GM15510 (cell line): Measurements from ENCODE around the gene GPX5.

Source experiments
- POLR2A ChIP-seq: IDR thresholded peaks from 3 replicates; pipeline ENCODE4 v1.6.1; 2011; ENCODE audit warnings: borderline replicate concordance; ENCODE audit not compliant: insufficient read length; ENCODE audit errors: extremely low read depth

GPX5 gene, protein sequence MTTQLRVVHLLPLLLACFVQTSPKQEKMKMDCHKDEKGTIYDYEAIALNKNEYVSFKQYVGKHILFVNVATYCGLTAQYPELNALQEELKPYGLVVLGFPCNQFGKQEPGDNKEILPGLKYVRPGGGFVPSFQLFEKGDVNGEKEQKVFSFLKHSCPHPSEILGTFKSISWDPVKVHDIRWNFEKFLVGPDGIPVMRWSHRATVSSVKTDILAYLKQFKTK

DNA sequence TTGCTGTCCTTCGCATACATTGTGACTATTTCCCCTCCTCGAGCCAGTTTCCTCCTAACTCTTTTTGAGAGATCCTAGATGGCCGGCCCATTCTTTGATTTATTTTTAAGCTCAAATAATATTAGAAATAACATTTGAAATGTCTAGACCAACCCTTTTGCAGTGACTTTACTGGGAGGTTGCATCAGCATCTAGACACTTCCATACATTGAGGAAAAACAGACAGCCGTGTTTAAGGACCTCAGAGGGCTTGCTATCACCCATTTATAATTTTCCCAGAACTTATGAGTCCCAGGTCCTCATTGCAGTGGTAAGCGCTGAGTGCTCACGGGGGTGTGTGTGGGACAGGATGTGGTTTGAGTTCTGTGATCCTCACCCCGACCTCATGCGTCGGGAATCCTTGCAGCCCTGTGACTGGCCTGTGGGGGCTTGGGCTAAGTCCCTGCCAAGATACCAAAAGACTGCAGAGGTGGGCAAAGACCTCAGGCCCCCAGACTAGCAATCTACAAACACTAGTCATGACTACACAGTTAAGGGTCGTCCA, at the start of gene GPX5:
TSS of gene GPX5 (plus strand) at position 386 of the 544 bp plus-strand sequence. CDS start at position 519, 133 bp downstream.
- TF ChIP-seq POLR2A = no peak

- no peak for TF ChIP-seq POLR2A
Observed at GRCh38 chr6:28478518-28478917, 47.2 kb upstream of the GPX5 start.

DNA sequence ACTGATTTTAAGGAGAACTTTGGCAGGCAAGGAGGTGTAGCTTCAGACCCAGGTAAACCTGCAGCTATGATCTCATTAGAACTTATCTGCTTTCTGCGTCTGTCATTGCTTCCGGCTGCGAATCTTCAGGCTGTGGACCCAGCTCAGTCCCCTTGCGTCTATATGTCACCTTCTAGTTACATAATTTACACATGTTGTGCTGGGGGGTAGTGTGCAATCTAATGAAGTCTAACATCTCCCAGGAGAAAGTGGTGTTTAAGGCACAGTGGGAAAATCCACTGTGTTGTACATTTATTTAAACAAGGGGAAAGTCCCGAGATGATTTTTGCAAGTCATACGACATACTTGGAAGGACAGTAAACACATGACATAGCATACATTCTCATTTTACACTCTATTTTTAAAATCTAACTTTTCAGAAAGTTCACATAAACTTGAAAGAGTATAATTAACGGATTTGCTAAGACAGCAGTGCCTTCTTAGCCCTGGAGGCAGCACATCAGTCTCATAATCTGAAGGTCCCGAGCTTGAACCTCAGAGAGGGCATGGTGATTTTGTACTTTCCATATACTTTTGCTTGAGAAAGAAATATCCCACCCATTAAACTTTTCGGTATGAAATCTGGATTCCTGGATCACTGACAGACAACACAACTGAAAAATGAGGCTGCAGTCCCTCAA, 45.3 kb upstream of the GPX5 start:
- TF ChIP-seq POLR2A = no peak

DNA sequence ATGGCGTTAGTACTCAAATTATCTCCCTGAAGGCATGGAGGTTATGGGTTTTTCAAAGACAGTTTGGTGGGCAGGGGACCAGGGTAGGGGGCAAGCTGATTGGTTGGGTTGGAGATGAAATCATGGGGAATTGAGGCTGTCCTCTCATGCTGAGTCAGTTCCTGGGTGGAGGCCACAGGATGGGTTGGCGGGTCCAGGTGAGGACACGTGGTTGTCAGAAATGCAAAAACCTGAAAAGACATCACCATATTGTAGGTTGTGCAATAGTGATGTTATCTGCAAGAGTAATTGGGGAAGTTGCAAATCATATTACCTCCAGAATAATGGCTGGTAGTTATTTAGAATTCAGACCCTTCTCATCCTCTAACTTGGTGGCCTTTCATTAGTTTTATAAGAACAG, 40.2 kb upstream of the GPX5 start:
- no peak for TF ChIP-seq POLR2A

- no peak for TF ChIP-seq POLR2A
Observed at GRCh38 chr6:28486533-28486932, 39.1 kb upstream of the GPX5 start.

DNA sequence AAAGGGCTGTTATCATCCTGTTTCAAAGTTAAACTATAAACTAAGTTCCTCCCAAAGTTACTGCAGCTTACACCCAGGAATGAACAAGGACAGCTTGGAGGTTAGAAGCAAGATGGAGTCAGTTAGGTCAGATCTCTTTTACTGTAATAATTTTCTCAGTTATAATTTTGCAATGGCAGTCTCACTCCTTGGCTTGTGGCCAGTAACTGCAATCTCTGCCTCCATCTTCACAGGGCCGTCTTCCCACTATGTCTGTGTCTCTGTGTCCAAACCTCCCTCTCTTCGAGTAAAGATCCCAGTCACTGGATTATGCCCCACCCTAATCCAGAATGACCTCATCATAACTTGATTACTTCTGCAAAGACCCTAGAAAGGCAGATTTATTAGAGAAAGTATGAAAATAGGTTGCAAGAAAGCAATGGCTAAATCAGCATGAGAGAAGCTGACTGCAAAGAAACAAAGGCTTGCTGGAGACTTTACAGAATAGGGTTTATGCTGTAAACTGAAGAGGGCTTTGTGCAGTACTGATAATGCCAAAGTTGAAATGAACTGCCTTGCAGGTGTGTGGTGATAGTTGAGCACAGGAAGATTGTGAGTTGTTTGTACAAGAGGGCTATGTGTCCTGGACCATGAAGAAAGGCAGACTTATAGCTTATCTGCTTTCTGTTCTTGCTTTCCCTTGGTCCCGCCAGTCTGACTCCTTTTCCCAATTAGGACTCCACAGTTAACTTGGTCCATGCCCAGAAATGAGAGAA, 38.5 kb upstream of the GPX5 start:
- no peak for TF ChIP-seq POLR2A

DNA sequence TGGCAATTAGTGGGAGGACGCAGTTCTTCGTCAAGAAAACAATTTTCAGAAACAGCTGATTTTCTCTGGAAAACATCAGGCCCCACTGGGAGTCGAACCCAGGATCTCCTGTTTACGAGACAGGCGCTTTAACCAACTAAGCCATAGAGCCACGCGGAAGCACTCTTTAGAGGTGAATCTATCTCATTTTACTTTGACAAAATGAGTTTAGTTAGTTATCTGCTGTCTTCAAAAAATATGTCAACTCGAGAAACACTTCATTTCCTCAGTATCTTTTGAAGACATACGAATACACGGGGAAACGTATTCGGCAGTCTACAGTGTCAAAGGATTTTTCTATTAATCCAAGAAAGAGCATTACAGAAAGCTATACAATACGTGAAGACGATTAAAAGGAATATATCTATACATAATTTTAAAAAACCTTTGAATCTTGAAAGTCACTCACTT, 36.7 kb upstream of the GPX5 start:
- TF ChIP-seq POLR2A = no peak

- no peak for TF ChIP-seq POLR2A
Observed at GRCh38 chr6:28489366-28490204, 36.1 kb upstream of the GPX5 start.

DNA sequence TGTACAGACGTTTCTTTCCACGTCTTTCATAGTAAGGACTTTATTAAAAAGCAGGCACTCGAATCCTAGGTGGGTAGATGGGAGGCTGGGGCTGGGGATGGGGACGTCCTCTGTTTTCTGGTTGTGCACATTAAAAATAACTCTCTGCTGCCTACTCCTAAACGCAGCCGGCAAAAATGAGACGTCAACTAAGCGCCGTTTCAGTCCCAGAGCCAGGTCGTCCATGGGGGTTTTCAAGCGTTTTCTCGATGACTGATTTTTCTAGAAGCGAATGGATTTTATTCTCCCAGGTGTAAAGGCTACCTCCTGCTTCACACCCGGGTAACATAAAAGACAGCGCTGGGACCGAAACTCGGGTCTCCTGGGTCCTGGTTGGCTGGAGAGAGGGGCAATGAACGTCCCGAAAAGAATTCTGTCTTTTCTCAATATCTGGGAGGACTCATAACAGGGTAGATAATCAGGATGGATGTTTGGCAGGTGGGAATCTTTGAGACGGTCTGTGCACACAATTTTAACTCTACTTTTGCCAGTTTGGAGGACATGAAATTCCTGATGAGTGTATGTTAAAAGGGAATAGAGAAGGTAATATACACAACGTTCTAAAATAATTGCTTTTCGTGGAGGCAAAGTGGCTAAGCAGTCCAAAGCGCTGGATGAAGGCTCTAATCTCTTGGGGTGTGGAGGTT, 35.3 kb upstream of the GPX5 start:
- no peak for TF ChIP-seq POLR2A

DNA sequence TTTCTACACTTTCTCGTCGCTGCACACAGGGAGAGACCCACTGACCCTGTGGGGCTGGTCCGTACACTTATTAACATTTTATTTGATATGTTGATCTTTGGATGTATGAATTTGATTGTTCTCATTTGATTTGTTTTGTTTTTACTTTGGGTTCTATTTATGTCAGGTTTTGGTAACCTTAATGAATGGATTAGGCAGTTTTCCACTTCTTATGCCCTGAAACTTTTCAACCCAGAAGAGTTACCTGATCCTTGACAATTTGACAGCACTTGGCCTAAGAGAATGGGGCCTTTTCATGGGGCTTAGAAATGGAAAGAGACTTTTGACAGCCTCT, 33.7 kb upstream of the GPX5 start:
- no peak for TF ChIP-seq POLR2A

DNA sequence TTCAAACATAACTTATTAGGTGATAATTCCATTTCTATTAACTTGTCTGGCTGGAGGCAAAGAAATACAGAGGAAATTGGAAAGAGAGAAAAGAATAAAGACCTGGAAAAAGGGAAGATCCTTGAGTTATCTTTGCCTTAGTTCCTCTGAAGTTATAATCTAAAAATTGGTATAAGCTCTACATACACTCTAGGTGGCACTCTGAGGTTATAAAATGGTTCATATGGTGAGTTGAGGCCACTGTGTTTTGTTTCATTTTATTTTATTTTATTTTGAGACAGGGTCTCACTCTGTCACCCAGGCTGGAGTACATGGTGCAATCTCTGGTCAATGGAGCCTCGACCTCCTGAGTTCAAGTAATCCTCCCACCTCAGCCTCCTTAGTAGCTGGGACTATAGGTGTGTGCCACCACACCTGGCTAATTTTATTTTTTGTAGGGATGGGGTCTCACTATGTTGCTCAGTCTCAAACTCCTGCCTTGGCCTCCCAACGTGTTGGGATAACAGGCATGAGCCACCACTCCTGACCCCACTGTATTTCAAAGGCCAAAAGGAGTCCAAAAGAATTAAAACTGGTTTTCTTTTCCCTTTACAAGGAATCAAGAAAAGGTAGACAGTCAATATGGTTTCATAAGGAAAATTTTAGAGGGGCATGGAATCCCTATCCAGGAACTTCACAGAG, 29.4 kb upstream of the GPX5 start:
- no peak for TF ChIP-seq POLR2A

DNA sequence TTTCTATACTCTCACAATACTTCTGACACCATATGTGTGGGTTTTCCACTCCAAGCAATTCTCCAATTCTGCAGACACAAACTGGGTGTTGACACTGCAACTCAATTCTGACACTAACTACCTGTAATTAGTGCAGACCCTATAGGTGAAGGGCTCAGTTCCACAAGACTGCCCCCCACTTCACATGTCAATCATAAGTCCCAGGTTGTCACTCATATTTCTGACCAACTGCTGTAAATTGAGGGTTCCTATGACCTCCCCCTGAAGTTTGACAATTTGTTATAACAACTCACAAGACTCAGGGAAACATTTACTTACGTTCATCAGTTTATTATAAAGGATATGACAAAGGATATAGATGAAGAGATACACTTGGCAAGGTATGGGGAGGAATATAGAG, 28.4 kb upstream of the GPX5 start:
- TF ChIP-seq POLR2A = no peak

DNA sequence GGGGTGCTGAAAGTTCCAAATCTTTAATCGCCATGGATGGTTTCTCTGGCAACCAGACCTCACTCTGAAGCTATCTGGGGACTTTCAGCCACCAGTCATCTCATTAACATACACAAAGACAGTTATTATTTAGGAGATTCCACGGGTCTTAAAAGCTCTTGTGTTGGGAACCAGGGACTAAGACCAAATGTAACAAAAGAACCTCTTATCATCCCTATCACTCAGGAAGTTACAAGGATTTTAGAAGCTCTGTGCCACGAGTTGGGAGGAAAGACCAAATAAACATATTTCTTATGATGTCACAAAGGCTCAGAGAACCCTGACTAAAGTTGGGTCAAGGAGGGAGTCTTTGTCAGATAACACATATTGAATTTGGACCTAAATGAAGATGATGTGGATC, 27.8 kb upstream of the GPX5 start:
- no peak for TF ChIP-seq POLR2A
